D721Med (cell line): Measurements from ENCODE around the gene TNFSF9.

ENCODE experiments used
- DNase-seq: peaks from one replicate; pipeline ENCODE4 v3.0.0; 2011; ENCODE audit warnings: low spot score; ENCODE audit not compliant: insufficient read length
- FAIRE-seq: peaks from 2 replicates; lab custom pipeline; 2011; peaks lifted over from hg19 to GRCh38; lab: Jason Lieb, UNC
- CTCF ChIP-seq: IDR thresholded peaks from 2 replicates; pipeline ENCODE4 v1.5.1; 2012; ENCODE audit warnings: mild to moderate bottlenecking, control low read depth; ENCODE audit not compliant: insufficient read depth; ENCODE audit errors: missing control alignments

The TNFSF9 gene

GRCh38 chr19:6568010-6568526 lies 37.2 kb downstream of the TNFSF9 start:
- no peak for TF ChIP-seq CTCF
- FAIRE-seq (no peak), DNase-seq (no peak)

DNA sequence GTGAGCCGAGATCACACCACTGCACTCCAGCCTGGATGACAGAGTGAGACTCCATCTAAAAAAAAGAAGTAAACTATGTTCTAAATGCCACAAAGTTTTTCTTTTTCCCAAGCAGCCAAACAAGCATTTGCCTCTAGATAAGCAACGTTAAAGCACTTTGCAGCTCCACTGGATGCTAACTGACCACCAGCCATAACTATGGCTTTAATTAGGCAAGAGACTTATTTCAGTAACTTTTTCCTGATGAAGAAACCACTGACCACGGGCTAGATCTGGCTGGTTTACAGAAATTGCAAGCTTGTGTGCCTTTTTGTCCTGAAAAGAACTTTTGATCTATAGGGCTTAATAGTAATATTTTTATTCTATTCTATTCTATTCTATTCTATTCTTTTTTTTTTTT lies 38.0 kb downstream of the TNFSF9 start:
- DNase-seq (no peak), FAIRE-seq (no peak)
- no peak for TF ChIP-seq CTCF

DNA sequence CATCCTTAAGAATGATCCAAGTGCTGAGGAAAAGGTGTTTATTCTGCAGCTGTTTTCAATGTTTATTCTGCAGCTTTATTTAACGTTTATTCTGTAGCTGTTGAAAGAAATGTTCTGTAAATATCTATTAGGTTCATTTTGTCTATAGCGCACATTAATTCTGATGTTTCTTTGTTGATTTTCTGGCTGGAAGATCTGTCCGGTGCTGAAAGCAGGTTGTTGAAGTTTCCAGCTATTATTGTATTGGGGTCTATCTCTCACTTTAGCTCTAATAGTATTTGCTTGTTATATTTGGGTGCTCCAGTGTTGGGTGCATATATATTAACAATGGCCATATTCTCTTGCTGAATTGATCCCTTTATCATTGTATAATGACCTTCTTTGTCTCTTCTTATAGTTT lies 39.9 kb downstream of the TNFSF9 start:
- FAIRE-seq (no peak), DNase-seq (no peak)
- no peak for TF ChIP-seq CTCF

GRCh38 chr19:6571167-6571566 lies 40.3 kb downstream of the TNFSF9 start:
- no peak for DNase-seq
- no peak for FAIRE-seq
- TF ChIP-seq CTCF: no peak

DNA sequence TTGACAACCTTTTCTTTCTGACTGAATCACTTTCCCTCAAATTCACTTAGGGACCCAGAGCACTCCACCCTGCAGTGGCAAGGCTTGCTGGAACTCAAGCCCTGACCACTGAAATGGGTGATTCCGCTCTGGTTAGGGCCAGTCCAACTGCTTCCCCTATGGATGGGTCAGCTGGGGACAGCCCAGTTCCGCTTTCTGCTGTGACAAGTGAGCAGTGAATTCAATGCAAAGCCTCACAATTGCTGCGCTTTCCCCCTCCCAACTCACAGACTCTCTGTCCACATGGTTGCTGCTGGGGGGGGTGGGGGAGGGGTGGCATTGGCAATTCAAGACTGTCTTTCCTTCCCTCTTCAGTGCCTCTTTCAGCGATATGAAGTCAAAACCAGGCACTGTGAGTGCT lies 41.4 kb downstream of the TNFSF9 start:
- DNase-seq: no peak
- TF ChIP-seq CTCF: no peak
- FAIRE-seq: no peak

DNA sequence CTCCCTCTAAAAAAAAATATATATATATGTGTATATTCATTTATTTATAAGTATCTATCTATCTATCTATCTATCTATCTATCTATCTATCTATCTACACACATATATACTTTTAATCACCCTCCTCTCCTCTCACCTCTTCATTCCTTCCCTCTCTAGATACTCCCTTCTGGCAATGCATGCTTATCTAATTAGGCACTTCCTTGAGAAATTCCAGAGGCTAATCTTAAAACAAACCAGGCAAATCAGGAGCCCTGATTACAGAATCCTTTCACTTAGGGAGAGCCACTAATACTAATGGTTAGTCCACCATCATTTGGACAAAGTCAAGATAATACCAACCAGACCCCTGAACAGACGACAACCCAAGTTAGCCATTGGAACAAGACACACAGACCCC lies 42.5 kb downstream of the TNFSF9 start:
- FAIRE-seq (no peak), DNase-seq (no peak)
- no peak for TF ChIP-seq CTCF

DNA sequence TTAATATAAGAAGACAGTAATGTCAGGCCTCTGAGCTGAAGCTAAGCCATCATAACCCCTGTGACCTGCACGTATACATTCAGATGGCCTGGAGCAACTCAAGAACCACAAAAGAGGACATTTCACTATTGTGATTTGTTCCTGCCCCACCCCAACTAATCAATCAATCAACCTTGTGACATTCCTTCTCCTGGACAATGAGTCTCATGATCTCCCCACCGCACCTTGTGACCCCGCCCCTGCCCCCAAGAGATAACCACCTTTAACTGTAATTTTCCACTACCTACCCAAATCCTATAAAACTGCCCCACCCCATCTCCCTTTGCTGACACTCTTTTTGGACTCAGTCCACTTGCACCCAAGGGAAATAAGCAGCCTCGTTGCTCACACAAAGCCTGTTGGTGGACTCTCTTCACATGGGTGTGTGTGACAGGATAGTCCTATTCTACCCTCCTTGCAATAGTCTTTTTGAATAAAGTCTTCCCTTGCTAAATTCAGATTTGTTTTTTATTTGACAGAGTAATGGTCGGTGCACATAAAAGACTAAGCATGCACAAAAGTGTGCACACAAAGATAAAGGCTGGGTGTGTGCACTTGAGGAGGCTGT lies 46.1 kb downstream of the TNFSF9 start:
- FAIRE-seq: no peak
- no peak for TF ChIP-seq CTCF

More for the DNA sequence above, 46.1 kb downstream of the TNFSF9 start:
- DNase-seq: no peak
